Measurements from ENCODE around the gene NME7.

DNA sequence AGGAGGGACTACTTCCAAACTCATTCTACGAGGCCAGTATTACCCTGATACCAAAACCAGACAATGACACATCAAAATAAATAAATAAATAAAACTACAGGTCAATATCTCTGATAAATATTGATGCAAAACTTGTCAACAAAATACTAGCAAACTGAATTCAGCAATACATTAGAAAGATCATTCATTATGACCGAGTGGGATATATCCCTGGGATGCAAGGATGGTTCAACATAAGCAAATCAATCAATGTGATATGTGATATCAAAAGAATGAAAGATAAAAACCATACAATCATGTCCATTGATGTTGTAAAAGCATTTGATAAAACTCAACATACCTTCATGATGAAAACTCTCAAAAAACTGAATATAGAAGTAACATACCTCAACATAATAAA, 36.7 kb downstream of the NME7 start:
- no peak for TF ChIP-seq EZH2 (IDR thresholded peaks at IDR 0.05)
- TF ChIP-seq POLR2AphosphoS5 (IDR thresholded peaks at IDR 0.05; ENCODE audit: borderline replicate concordance, low read depth, low read length) = no peak
